HG03575 (cell line): ENCODE results near the gene PIM3.

Source experiments
- ATAC-seq: cut with Tn5 transposase; IDR thresholded peaks from one replicate; pipeline ENCODE4 v1.9.1; 2021; ENCODE audit not compliant: unreplicated experiment, insufficient number of reproducible peaks, low FRiP score; ENCODE audit errors: extremely low read depth

PIM3 gene

DNA sequence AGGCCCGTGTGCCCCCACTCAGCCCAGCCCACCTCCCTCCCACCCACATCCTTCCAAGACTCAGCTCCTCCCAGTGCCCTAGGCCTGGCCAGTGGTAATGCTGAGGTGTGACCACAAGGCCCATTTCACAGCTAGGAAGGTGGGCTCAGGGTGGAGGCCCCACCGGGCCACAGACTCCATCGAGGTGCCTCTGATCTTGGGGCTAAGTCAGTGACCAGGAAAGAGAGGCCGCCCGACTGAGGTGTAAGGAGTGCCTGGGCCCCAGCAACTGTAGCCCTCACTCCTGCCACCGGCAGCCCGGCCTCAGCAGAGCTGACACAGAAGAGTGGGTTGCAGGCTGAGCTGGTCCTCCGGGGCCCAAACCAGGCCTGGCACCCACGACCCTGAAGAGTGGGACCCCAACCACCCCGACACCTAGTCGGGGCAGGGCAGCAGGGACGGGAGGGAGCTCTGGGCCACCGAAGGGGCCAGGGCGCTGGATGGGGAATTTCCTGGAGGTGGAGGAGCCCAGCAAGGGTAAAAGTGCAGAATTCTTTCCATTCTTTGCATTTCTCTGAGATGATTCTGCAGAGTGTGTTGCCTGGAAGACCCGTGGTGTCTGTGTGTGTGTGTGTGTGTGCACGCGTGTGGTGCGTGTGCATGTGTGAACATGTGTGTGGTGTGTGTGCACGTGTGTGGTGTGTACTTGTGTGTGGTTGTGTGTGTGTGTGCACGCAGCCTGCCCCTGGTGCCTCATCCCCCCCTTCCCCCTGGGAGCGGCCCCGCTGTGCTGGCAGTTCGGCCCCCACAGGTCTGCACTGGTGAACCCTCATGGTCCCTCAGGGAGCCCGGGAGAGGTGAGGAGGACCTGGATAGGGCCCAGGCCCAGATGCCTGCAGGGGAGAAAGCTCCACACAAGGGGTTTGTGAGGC, 8.3 kb upstream of the PIM3 start:
- ATAC-seq = no peak

DNA sequence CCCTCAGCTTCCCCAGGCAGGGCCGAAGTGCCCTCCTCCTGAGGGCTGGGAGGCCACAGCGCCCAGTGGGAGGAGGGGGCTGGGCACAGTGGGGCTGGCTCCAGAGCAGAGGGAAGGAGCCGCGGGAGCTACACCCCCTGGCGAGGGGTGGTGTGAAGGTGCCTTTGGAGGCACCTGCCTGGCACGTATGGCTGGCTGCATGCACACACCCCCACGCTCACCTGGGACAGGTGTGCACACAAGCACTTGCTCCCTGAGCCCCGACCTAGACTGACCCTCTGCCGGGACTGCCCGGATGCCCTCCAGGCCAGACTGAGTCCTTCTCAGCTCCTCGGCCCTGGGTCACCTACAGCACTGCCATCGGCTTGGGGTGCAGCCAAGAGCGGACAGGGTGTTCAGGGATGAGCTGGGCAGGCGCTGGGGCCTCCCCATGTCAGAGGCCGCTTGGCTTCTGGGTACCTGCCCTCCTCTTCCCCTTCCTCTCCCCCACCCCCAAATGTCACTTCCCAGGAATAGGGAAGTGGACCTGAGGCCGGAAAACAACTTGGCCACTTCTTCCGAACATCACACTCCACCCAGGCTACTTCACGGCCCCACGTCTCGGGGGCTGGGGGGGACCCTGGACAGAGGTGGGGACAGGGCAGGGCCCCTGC, 7.4 kb upstream of the PIM3 start:
- no peak for ATAC-seq

DNA sequence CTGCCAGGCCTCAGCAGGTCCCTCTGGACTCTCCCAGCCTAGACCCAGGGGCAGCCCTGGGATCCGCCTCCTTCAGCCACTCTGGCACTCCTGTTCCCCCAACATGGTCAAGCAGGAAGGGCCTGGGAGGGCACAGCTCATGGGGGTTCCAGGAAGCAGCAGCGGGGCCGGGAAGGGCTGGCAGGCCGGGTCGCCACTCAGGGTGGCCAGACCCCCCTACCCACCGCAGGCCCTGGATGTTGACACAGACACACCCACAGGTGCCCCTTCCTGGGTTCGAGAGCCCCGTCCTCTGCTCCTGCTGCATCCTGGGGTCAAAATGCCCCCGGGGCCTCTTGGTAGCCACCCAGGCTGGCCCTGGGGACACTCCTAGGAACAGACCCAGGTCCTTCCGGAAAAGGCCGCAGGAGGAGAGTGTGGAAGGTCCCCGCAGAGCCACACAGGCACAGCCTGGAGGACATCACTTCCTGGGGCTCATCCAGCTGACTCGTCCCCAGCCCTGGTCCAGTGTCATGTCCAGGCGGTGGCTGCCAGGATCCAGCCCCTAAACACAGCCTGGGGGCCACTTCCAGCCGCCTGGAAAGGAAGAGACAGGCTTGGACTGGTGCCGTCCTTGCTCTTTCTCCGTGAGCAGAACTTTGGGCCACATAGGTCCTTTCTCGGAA, 6.8 kb upstream of the PIM3 start:
- no peak for ATAC-seq

DNA sequence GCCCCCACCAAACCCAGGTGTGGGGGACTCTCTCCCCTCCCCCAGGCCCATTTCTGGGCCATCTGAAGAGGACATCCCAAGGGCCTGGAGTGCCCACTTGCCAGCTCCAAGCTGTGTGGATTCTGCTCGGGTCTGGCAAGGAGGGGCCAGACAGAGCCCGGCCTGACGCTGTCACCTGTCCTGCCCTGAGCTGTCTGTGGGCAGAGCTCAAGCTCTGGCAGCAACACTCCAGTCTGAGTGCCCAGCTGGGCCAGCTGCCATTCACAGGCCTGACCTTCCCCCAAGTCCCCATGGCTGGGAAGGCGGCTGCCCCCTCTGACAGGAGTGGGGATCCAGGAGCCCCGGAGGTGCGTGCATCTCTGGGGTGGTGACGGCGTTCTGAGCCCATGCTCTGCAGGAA, 6.2 kb upstream of the PIM3 start:
- ATAC-seq = no peak

DNA sequence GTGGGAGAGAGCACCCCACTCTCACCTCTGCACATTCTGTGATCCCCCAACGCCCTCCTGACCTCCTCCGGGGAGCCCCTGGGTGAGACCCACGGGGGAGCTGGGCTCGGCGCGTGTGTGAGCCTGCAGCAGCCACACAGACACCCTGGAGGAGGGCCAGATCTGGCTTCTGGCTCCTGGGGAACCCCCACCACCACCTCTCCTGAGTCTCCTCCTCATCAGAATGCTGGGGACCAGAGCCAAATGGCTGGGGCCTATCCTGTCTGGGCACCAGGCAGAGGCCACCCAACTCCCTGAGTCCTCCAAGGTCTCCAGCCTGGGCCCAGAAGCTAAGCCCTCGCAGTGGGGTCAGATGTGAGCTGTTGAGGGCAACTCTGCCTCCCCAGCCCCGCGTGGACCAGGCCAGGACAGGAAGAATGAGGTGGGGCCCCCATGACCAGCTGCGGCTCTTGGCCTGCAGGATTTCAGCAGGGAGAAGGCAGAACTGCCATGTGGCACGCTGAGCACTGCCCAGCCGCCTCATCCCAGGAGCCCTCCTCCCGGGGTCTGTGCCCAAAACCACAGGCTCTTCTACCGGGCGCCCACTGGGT, 5.5 kb upstream of the PIM3 start:
- no peak for ATAC-seq

DNA sequence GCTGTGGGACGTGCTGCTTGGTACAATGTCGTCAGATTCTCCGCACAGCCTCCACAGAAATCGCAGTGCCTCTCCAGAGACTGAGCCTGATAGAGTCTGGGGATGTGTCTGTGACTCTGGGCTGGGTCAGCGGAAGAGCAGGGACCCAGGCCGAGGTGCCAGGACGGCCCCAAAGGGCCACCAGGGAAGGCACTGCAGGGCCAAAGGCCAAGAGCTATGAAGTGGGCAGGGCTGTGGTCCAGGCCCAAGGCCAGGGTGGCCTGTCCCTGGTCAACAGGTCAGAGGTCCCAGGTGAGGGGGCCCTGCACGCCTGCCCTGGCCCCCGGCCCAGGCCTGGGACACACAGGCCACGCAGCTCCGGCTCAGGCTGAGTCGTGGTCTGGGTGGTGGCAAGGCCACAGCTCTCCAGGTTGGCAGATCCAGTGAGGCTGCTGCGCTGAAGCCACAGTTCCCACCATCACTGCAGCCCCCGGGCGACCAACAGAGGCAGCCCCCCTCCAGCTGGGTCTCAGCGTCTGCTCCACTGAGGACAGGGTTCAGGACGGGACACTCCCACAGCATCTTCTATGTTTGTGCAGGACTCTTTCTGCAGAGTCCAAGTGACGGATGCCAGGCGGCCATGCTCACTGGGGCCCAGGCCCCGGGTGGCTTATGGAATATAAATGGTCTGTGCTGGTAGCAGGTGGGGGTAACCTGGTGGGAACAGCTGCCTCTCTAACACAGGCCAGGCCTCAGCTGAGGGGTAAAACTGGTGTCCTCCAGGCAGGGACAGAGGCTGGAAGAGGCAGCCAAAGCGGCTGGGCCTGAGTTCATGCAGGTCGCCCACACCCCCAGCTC, 4.8 kb upstream of the PIM3 start:
- ATAC-seq = no peak

DNA sequence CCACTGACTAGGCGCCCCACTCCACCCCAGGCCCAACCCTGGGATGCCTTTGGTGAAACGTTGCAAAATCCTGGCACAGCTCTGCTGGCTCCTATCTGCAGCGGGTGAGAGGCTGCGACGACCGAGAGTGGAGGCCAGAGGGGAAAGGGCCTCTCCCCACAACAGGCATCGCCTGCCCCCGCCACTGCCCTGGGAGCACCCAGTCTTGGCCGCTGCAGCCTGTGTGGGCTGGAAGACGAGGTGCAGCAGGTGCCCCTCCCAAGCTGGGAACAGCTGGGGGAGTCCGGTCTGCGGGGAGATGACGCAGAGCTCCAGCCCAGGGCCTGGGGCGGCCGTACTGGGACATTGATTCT, 4.2 kb upstream of the PIM3 start:
- no peak for ATAC-seq

DNA sequence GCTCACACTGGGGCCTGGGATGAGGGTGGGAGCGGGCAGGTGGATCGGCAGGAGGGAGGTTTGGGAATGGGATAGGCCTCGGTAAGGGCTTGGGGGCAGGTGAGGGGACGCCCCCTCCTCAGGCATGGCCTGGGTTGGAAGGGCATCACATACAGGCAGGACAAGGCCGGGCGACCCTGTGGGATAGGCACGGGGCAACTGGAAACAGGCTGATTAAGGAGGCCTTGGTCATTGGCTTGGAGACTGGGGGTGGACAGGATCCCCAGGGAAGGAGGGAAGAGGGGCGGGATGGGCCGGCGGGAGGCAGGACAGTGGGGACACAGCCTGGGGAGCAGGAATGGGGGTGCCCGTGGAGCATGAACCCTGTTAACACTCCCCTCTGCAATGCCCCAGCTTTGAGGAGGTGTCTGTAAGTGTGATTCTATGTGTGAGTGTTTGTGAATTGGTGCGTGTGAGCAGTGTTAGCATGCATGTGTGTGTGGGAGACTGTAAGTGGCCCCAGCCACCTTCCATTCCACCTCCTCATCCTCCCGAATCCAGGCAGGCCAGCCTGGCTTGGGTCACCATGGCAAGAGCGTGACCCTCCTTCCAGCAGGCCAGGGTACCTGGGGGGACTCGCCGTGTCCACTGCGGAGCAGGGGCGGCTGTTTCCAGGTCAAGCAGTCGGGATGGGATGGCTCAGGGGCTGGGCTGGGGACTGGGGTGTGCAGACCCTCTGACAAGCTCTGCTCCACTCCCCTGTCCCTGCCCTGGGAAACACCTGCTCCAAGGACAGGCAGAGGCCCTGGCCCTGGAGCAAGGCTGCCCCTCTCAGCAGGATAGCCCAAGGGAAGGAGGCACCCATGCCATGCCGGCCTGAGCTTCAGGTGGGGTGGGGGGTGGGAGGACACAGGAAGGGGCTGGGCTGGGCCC, 3.4 kb upstream of the PIM3 start:
- no peak for ATAC-seq

DNA sequence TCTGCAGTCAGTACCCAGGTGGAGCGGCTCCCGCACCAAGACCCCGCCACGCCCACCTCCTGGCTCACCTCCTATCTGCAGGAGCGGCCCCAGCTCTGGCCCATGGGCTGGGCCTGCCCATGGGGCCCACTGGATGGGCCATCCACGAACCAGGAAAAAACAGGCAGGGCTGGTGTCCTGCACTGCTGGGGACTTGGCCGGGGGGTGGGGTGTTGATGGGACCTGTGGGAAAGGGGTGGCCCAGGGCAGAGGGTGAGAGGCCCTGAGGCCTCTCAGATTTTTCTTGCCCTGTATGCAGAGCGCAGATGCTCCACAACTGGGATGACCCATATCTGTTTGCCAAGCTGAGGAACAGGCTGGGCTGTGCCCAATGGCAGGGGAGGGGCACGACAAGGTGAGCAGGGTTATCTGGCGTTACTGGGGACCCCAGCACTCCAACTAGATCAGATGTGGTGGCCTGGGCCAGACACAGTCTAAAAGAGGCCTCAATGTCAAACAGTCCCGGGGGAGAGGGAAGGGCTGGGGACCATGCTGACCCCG, 2.7 kb upstream of the PIM3 start:
- no peak for ATAC-seq

DNA sequence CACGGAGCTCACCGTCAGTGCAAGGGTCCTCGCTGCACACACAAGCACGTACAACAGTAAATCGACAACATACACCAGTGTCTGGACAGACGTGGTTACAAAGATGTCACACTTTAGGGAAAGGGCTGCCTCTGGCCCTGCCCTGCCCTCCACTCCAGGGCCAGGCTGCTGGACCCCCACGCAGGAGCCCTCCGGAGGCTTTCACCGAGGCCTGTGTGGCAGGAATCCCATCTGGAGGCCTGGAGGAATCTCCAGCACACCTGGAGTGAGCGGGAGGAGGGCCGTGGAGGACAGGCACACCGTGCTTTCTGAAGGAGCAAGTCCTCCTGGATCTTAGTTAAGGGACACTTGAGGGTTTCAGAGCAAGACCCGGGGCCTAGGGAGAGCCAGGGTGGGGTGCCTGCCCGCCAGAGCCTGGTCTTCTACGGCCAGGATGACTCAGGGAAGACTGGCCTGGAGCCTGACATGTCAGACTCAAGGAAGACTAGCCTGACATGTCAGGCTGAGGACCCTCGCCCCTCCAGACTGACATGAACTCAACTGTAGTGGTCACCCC, 2.1 kb upstream of the PIM3 start:
- no peak for ATAC-seq

DNA sequence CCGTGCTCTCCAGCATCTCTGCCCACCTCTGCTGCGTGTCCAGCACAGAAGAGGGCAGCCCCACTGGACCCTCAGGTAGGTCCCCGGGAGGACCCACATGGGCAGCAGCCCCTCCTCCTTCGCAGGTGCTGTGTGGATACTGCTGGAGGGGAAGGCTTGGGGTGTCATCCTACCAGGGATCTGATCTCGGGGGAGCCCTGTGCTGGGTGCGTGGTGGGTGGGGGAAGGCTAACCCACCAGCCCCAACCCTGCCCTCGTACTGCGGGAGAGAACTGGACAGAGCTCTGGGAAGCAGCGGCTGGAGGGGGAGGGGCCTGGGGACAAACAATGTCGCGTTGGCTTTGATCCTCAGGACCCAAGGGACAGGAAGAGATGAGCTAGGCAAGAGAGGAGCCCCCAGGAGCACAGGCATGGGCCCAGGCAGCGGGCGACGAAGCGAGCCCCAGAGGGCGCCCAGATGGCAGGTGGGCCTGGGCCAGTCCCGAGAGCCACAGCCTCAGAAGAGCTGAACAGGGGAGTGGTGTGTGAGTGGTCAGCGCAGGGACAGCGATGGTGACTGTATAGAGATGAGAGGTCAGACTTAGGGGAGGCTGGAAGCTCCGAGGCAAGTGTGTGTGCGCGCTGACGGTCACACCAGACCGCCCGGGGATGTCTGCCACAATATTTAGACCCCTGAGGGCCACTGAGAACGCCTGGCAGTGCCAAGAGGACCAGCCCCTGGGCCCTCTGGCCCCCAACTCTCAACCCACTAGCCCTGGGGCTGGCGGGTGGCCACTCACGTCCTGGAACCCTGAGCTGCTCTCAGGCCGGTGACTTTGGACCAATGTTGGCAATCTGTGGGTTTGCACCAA, 1.4 kb upstream of the PIM3 start:
- no peak for ATAC-seq

DNA sequence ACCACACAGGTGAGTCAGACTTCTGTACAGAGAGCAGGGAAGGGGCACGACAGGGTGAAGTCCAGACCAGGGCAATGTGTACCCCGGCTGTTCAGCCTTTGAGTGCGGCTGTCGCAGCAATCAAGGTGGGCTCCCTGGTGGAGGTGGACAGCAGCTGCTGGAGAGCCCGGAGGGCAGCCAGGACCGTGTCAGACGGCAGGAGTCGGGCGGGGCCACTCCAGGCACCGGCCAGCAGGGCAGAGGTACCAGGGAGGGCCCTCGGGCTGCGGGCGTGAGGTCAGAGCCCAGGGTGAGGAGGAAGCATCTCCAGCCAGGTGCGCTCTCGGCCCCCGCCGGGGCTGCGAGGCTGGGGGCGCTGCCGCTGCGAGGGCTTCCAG, 802 bp upstream of the PIM3 start:
- no peak for ATAC-seq

DNA sequence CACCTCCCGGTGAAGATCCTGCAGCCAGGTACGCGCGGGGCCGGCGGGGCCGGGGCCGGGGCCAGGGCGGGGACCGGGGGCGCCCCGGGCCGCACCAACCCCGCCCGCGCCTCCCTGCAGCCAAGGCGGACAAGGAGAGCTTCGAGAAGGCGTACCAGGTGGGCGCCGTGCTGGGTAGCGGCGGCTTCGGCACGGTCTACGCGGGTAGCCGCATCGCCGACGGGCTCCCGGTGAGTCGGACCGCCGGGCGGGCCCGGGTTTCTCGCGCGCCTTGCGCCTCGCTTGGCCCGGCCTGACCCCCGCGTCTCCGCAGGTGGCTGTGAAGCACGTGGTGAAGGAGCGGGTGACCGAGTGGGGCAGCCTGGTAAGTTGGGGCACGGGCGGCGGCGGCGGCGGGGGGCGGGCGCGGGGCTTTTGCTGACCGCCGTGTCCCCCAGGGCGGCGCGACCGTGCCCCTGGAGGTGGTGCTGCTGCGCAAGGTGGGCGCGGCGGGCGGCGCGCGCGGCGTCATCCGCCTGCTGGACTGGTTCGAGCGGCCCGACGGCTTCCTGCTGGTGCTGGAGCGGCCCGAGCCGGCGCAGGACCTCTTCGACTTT, 531 bp downstream of the PIM3 start:
- no peak for ATAC-seq

DNA sequence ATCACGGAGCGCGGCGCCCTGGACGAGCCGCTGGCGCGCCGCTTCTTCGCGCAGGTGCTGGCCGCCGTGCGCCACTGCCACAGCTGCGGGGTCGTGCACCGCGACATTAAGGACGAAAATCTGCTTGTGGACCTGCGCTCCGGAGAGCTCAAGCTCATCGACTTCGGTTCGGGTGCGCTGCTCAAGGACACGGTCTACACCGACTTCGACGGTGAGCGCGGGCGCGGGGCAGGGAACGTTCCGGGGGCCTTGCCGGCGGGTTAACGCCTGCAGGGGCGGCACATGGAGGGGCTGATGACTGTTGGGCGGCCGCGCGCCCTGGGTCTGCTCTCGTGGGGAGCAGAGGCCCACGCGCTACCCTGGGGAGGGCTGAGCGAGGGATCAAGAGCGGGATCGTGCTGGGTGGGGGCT, 1.0 kb downstream of the PIM3 start:
- no peak for ATAC-seq

DNA sequence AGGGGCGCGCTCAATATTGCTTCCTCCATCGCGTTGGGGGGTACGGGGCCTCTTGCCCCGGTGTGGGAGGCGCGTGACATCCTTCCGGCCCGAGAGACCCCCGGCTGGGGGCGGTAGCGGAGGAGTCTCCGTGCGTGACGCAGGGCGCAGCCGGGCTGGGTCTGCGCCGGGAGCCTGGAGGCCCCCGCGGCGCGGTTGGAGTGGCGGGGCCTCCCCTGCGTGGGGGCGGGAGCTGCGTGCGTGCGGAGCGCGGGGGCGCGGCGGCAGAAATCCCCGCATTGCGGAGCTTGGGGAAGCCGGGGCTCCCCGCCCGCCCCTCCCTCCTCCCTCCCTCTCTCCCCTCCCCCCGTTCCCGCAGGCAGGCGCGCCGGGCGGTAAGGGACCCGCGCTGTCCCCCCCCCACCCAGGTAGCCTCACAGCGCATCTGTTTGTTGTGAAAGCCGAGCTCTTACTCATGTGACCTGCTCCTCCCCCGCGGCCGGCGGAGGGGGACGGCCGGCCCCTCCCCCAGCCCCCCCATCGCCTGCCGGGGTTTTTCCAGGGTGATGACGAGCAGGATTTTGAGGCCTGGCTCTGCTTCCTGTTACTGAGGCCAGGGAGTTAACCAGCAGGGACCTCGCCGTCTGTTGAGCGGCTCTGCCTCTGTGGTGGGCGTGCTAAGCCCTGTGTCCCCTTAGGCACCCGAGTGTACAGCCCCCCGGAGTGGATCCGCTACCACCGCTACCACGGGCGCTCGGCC, 1.6 kb downstream of the PIM3 start:
- no peak for ATAC-seq
